Thyroid gland (tissue), 4 donors: ENCODE data around the gene NFU1. TPM values are rescaled to one million over a fixed set of nuclear protein-coding genes. Genes with fewer than 3 reads are reported as not detected.
A peak's percentile ranks its signal among the peaks of the same experiment; 100 is the strongest.

ENCODE experiments used
- DNase-seq, 2 donors: peaks; one replicate each; pipeline ENCODE4 v3.0.0-alpha.2; 2019
- H3K27ac ChIP-seq, 3 donors: fragments of 200-600 bp; sonication (generic); 1 replicate in 2 of 3; 2 replicates in 1 of 3; pipeline ENCODE4 v1.5.1; 2016 to 2019; ENCODE audit warnings: mild to moderate bottlenecking in 1 of 3, moderate library complexity in 1 of 3
- H3K27me3 ChIP-seq: fragments of 200-600 bp; sonication (generic); one replicate; pipeline ENCODE4 v1.5.1; 2019
- H3K36me3 ChIP-seq, 2 donors: fragments of 200-600 bp; sonication (generic); one replicate each; pipeline ENCODE4 v1.5.1; 2016 to 2019
- H3K4me1 ChIP-seq, 2 donors: fragments of 200-600 bp; sonication (generic); one replicate each; pipeline ENCODE4 v1.5.1; 2017 to 2019
- H3K4me3 ChIP-seq, 3 donors: fragments of 200-600 bp; sonication (generic); replicated peaks in 1 of 3; 1 replicate in 2 of 3; 2 replicates in 1 of 3; pipeline ENCODE4 v1.5.1; 2016; ENCODE audit warnings: mild to moderate bottlenecking in 1 of 3
- H3K9me3 ChIP-seq: fragments of 200-600 bp; sonication (generic); one replicate; pipeline ENCODE4 v1.5.1; 2017
- CTCF ChIP-seq, 6 experiments: fragments of 200-600 bp in 3 of 6; fragments of 450-650 bp in 3 of 6; sonication (generic) in 3 of 6; IDR thresholded peaks; one replicate each; pipeline ENCODE4 v1.5.1; 2016 to 2019; ENCODE audit warnings: antibody characterized with exemption in 6 of 6, mild to moderate bottlenecking in 2 of 6, inconsistent platforms in 1 of 6, moderate library complexity in 1 of 6
- POLR2A ChIP-seq, 2 donors: fragments of 450-650 bp; IDR thresholded peaks; one replicate each; pipeline ENCODE4 v1.6.1; 2017; ENCODE audit warnings: antibody characterized with exemption in 2 of 2, mild to moderate bottlenecking in 2 of 2, moderate library complexity in 1 of 2
- WGBS, 2 donors: methylation state at CpG; one replicate each; pipeline ENCODE4 v1.1.5; 2017; 5-methylcytosine and 5-hydroxymethylcytosine counted together
- intact Hi-C: fragments of 100-400 bp; cut with DNase I; formaldehyde crosslinking; loops from one replicate; pipeline ENCODE4 v1.15.1; 2023
- total RNA-seq, 4 donors: library from RNA; depleted of rRNA; stranded (reverse); fragments of >200 nt; gene quantifications; one replicate each; pipeline ENCODE4 v1.2.3, GENCODE V29; 2016

Gene NFU1
- total RNA-seq = 10 to 100 TPM; 38.7 to 74.2 (median 55.2) TPM

- Histone ChIP-seq H3K4me1 (peaks cover 10 to 23% of the 10 kb centered on the region in 2 donors), H3K9me3 (no peaks in the 10 kb centered on the region), H3K27me3 (no peaks in the 10 kb centered on the region), H3K36me3 (no peaks in the 10 kb centered on the region), H3K4me3 (peak within 1 kb of the TSS; percentile 43 to 91 (median 64)), H3K27ac (peak within 1 kb of the TSS; percentile 88 to 99 (median 99))
- DNase-seq = peak; percentile 93 to 94
- TF ChIP-seq POLR2A (IDR thresholded peaks at IDR 0.05) = peak; percentile 51 to 95
- peak; percentile 43 to 78 (median 55) for TF ChIP-seq CTCF (IDR thresholded peaks at IDR 0.05)
- whole genome bisulfite sequencing, 2 donors = 0 to 1% methylated on average over 13 to 49 of the region's 60 CpGs
- intact Hi-C loops = no loop called here
Measured at GRCh38 chr2:69436938-69437750, at the start of gene NFU1. TSS of gene NFU1 (minus strand) at chr2:69437435. CDS start at chr2:69437422, 13 bp downstream.

- Histone ChIP-seq H3K27me3 (no peaks in the 10 kb centered on the region), H3K27ac (no peak overlapping the region), H3K9me3 (no peaks in the 10 kb centered on the region), H3K36me3 (peaks cover 3 to 10% of the 10 kb centered on the region in 2 donors), H3K4me1 (peaks cover 12 to 15% of the 10 kb centered on the region in 2 donors), H3K4me3 (no peak overlapping the region)
- DNase-seq = no peak
- intact Hi-C loops = no loop called here
- TF ChIP-seq CTCF (IDR thresholded peaks at IDR 0.05) = no peak
- no peak for TF ChIP-seq POLR2A (IDR thresholded peaks at IDR 0.05)
- WGBS, 2 donors = 83 to 87% methylated on average over 3 of the region's 3 CpGs
Measured at GRCh38 chr2:69483696-69484095, 46.5 kb upstream of the NFU1 start.

- 80 to 85% methylated on average over 4 of the region's 4 CpGs for WGBS, 2 donors
- Histone ChIP-seq H3K27ac (peak overlapping the region; percentile 16 to 43 (median 37)), H3K4me3 (no peak overlapping the region), H3K4me1 (peaks cover 18 to 19% of the 10 kb centered on the region in 2 donors), H3K27me3 (no peaks in the 10 kb centered on the region), H3K9me3 (no peaks in the 10 kb centered on the region), H3K36me3 (peaks cover 3 to 10% of the 10 kb centered on the region in 2 donors)
- DNase-seq = no peak
- intact Hi-C loops = no loop called here
- TF ChIP-seq CTCF (IDR thresholded peaks at IDR 0.05) (no peak), POLR2A (IDR thresholded peaks at IDR 0.05) (no peak)
Measured at GRCh38 chr2:69483024-69483423, 45.8 kb upstream of the NFU1 start.

GRCh38 chr2:69482471-69482870 lies 45.2 kb upstream of the NFU1 start:
- peaks cover 22 to 24% of the 10 kb centered on the region in 2 donors for H3K4me1 ChIP-seq
- WGBS, 2 donors = 24 to 36% methylated on average over 3 of the region's 3 CpGs
- TF ChIP-seq CTCF (IDR thresholded peaks at IDR 0.05) = no peak
- no peak for TF ChIP-seq POLR2A (IDR thresholded peaks at IDR 0.05)
- no peaks in the 10 kb centered on the region for H3K27me3 ChIP-seq
- H3K36me3 ChIP-seq = peaks cover 3 to 10% of the 10 kb centered on the region in 2 donors
- no peak overlapping the region for H3K4me3 ChIP-seq
- H3K27ac ChIP-seq = peak overlapping the region; percentile 33 to 66 (median 47)
- peak; percentile 50 to 55 for DNase-seq
- no peaks in the 10 kb centered on the region for H3K9me3 ChIP-seq
- intact Hi-C loops = no loop called here

- H3K27me3 ChIP-seq = no peaks in the 10 kb centered on the region
- H3K4me1 ChIP-seq = peaks cover 28 to 29% of the 10 kb centered on the region in 2 donors
- intact Hi-C loops = no loop called here
- DNase-seq = no peak
- no peak overlapping the region for H3K4me3 ChIP-seq
- 100% methylated on average over 1 of the region's 1 CpG for WGBS, 2 donors
- no peak for TF ChIP-seq POLR2A (IDR thresholded peaks at IDR 0.05)
- no peak for TF ChIP-seq CTCF (IDR thresholded peaks at IDR 0.05)
- peaks cover 0 to 7% of the 10 kb centered on the region in 2 donors for H3K36me3 ChIP-seq
- no peaks in the 10 kb centered on the region for H3K9me3 ChIP-seq
- peak overlapping the region in 2 of 3 donors; percentile 47 to 66 for H3K27ac ChIP-seq
Measured at GRCh38 chr2:69481421-69481820, 44.2 kb upstream of the NFU1 start.
